GM21526 (cell line): ENCODE measurements around the gene SI.
"Not testable (repeated sequence)": the region's sequence is repeated elsewhere in the genome, so short reads cannot be mapped to it uniquely, and the experiment has no call there.

Experiments
- ATAC-seq: cut with Tn5 transposase; IDR thresholded peaks from one replicate; pipeline ENCODE4 v1.9.1; 2021; ENCODE audit warnings: moderate library complexity; ENCODE audit not compliant: unreplicated experiment, low FRiP score

Gene SI

DNA sequence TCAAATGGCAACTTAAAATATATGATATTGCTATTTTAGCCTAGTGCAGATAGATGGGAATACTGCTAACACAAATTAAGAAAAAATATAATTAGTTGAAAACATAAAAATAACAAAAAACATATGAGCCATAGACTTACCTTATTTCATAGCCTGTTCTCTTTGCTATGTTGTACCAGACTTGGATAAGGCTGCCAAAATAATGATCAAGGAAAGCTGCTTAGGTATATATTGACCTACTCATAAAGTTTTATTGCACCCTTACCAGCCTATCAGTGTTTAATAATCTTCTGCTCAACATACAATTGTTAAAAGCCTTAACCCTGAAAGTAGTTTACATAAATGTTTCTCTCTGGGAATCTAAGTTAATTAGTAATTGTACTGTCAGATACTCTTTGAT, at the start of gene SI:
SI (minus strand) TSS at position 204 of the 400 bp plus-strand sequence. CDS start 2,484 bp downstream, outside the sequence.
- ATAC-seq = no peak

DNA sequence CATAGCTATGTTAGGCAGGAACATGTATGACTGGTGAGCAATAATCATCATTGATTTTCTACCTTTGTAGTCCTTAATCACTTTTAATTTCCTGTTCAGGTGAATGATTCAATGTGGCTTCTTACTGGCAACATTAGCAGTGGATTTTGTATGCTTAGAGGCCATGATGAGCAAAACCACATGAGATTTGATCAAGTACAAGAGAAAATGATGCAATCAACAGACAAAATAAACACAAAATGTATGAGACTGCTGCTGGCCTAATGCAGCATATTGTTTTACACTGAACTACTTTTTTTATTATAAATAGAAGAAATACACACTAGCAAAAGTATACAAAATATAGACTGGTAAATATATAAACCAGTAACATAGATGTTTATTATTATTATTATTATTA, 47.5 kb upstream of the SI start:
- ATAC-seq = no peak

DNA sequence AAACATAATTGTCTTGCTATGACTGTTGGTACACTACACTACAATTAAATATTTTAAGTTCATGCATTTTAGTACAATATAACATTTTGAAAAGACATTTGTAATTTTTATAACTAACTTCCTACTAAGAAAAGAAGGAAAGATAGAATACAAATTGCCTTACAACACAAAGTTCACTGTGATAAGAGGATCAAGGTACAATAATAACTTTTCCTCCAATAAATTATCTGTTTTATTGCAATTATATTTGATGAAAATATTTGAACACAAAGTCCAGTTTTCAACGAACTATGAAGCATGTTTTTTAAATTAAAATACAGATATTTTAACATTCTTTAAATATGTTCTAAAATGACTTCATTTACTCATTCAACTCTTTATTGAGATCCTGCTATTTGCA, 33.1 kb upstream of the SI start:
- no peak for ATAC-seq

DNA sequence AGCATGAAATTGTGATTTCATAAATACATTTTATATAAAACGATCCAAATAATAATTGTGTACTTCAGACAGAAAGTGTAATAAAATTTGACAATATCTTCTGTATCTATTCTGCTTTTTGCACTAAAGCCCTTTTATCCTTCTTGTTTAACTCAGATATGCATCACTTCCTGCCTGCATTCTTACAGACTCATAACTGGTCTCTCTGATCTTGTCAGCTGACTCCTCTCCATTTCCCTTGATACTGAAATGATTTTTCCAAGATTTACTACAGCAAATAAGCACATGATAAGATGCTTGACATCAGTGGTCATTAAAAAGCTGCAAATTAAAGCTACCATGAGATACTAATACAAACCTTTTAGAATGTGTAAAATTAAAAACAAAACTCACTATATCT, 25.3 kb upstream of the SI start:
- ATAC-seq = no peak

DNA sequence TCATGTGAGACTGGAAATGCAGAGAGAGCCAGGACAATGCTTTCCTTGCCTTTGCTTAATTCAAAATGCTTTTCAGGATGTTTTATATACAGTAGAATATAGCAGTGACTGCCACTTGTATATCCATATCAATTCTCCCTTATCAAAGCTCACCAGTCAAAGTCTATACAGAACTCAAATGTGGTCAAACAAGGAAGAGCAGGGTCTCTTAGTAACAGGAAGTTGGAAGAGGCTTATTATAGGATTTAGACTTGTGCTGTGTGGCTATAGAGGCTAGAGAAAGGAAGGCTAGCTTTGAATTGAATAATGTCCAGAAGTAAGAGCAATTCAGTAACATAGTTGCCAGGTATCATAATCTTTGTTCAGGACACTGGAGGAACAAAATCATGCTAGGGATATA, 4.4 kb upstream of the SI start:
- ATAC-seq = no peak

DNA sequence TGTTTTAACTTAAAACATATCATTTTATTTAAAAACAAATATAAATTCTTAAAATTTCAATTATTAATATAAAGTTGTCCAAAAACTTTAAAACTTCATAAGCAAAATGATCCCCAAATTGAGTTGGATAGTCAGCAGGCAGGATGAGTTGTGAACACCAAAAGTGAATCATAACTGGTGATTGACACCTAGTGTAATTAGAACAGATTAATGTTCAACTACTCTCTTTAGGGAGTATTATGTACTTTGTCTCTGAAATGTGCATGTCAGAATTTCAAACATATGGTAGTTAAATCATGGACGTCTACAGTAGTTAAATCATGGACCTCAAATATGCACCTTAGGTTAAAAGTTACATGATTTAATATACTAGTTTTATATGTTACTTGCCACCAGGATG, 2.9 kb upstream of the SI start:
- no peak for ATAC-seq

DNA sequence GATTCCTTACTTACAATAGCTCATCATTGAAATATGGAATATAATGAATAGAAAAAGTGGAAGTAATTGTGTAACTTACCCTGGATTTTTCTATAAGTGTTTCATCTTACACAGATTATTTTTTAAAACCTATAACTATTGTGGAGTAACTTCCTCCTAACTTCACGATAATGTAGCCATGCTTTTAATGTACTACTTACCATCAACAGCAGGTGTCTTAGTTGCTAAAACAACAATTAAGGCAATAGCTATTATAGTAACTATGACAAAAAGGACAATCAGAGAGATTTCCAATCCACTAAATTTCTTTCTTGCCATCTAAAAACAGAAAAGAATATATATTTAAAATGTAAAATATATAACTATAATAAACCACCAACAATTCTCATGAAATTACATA, 2.6 kb downstream of the SI start:
- ATAC-seq = no peak

DNA sequence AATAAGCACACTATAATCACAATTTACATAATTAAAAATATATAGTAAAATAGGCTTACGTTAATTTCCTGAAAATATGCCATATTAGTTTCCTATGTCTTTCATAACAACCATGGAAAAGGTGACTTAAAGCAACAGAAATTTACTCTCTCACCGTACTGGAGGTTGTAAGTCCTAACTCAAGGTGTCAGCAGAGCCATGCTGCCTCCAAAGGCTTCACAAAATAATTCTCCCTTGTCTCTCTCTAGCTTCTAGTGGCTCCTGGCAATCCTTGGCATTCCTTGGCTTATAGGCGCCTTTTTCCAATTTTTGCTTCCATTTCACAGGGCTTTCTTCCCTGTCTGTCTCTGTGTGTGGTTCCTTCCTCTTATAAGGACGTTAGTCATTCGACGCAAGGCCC, 7.6 kb downstream of the SI start:
- ATAC-seq = no peak

DNA sequence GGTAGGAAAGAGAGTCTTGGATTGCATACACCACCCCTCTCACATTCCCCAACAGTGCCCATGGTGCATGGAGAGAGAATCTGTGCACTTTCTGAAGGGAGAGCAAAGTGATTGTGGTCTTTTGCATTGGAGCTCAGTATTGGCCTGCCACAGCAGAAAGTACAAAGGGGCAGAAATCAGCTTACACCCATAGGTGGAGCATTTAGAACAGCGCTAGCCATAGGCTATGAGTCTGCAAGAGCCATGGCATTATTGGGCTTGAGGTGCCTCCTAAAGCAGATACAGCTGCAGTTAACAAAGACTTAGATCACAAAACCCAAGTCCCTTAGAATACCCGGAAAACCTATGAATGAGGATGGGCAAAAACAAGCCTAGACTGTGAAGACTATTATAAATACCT, 21.8 kb downstream of the SI start:
- no peak for ATAC-seq

DNA sequence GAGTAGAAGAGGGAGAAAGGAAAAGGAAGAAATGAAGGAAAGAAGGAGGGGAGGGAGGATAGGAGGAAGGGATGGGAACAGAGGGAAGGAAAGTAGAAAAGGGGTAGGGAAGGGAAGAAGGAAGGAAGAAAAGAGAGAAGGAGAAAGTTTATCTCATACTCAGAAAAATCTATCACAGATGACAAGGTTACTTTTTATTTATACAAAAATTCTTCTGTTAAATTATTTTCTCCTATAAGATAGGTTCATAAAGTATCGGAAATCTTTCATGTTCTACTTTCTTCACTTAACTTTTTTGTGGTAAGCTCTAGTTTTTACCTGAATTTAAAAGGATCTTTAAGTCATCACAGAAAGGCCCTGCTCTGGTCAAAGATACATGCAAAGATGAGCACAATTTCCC, 38.1 kb downstream of the SI start:
- no peak for ATAC-seq

DNA sequence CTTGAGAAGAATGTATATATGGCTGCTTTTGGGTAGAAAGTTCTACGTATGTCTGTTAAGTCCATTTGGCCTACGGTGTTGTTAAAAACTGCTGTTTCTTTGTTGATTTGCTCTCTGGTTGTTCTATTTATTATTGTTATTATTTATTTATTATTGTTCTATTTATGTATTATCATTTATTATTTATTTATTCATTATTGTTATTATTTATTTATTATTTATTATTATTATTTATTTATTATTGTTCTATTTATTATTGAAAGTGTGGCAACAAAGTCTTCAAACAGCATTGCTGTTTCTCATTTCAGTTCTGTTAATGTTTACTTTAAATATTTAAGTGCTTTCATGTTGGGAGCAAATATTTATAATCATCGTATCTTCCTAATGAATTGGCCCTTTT, 66.7 kb downstream of the SI start:
- no peak for ATAC-seq

DNA sequence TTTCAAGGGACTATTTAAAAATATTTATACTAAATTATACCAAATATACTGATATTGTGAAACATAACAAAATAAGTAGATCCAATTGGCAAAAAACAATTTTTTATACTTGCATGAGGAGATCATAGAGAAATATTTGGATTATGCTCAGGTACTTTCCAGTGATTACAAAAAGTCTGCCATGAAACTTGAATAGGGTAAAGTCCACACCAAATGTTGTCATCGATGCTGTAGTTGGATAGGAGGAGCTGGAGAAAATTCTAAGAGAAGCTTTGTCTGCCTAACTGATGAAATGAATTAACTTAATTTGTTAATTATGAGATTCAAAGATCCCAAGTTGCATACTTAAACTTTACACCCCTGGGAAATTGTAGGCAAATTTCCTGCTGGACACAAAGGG, 93.3 kb downstream of the SI start:
- ATAC-seq = no peak

DNA sequence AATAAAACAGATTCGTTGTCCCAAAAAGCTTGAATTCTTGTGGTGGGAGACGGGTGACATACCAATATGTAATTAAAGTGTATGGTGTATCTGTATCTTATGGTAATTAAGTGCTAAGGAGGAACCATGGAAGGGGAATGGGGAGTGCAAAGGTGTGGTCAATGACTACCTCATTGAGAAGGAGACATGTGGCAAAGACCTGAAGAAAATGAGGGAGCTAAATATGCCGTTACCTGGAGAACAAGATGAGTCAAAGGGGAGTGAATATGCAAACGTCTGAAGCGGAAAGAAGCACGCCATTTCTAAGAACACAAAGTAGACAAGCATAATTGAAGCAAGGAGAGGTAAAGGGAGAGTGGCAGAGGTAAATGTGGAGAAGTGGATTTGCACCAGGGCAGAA, 115.7 kb downstream of the SI start:
- no peak for ATAC-seq

DNA sequence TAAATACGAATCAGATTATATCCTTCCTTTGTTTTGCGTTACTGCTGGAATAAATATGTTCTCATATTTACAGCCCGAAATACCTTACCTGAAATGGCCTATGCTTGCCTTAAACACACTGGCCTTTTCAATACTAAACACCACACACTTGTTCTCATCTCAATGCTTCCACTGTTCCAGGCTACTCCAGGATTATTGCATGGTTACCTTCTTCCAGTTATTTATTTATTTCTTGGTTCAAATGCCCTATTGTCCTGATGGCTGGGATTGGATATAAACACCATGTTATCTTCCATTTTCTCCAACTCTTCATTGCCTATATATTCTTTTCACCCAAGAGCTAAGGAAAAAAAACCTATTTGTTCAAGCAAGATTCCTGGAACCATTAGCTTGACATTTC, 125.3 kb downstream of the SI start:
- no peak for ATAC-seq

DNA sequence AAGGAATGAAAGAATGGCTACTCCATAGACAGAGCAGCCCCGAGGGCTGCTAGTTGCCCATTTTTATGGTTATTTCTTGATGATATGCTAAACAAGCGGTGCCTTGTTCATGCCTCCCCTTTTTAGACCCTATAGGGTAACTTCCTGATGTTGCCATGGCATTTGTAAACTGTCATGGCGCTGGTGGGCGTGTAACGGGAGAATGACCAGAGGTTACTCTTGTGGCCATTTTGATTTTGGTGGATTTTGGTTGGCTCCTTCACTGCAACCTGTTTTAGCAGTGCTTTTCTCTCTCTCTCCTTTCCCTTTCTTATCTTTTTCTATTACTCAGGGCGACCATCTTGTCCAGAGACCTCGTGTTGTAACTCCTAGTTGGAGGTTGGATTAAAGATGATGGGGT, 126.9 kb downstream of the SI start:
- ATAC-seq = not testable (repeated sequence)

DNA sequence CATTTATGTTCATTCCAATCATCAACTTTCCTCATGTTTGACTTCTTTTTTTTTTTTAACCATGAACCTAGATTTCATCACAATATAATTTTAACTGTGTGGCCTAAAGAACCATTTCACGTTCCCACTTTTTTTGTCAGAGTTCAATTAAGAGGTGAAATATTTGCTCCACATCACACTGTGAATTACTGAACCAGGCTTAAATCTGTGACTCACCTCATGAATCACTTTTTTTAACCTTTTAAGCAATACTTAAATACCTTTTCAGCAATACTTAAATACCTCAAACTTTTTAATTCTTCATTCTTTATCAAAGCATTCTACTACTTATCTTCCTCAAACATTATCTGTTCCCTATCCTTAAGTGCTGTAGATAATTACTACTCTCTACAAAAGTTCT, 137.6 kb downstream of the SI start:
- no peak for ATAC-seq

DNA sequence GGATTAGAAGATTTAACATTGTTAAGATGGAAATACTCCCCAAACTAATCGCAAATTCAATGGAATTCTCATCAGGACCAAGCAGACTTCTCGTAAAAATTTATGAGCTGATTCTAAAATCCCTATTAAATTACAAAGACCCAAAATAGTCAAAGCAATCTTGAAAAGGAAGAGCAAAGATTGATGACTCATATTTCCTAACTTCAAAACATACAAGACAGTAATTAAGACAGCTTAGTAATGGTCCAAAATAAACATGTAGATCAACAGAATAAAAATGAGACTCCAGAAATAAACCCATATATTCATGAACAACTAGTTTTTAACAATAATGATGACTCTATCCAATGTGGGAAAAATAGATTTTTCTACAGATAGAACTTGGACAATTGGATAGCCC, 148.7 kb downstream of the SI start:
- no peak for ATAC-seq
